ENCODE measurements around the gene YEATS4.

GRCh38 chr12:69396041-69396440, 36.5 kb downstream of the YEATS4 start:
- TF ChIP-seq, protein P1, sequence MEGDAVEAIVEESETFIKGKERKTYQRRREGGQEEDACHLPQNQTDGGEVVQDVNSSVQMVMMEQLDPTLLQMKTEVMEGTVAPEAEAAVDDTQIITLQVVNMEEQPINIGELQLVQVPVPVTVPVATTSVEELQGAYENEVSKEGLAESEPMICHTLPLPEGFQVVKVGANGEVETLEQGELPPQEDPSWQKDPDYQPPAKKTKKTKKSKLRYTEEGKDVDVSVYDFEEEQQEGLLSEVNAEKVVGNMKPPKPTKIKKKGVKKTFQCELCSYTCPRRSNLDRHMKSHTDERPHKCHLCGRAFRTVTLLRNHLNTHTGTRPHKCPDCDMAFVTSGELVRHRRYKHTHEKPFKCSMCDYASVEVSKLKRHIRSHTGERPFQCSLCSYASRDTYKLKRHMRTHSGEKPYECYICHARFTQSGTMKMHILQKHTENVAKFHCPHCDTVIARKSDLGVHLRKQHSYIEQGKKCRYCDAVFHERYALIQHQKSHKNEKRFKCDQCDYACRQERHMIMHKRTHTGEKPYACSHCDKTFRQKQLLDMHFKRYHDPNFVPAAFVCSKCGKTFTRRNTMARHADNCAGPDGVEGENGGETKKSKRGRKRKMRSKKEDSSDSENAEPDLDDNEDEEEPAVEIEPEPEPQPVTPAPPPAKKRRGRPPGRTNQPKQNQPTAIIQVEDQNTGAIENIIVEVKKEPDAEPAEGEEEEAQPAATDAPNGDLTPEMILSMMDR (IDR thresholded peaks at IDR 0.05), result no peak
- no peak for TF ChIP-seq POLR2AphosphoS5 (IDR thresholded peaks at IDR 0.05; ENCODE audit: low read depth, low read length)

Measured in Panc1 (cell line).